HUES6 (cell line): ENCODE measurements around the gene CAPRIN2.

Experiments
- H3K27ac ChIP-seq: 2 replicates; pipeline ENCODE4 v1.7.0; 2013; ENCODE audit warnings: low read depth, mild to moderate bottlenecking, low read length, inconsistent platforms
- H3K27me3 ChIP-seq: 2 replicates; pipeline ENCODE4 v1.6.1; 2013; ENCODE audit warnings: low read length; ENCODE audit not compliant: control insufficient read depth, insufficient read depth
- H3K36me3 ChIP-seq: 2 replicates; pipeline ENCODE4 v1.6.1; 2013; ENCODE audit warnings: low read length; ENCODE audit not compliant: control insufficient read depth, insufficient read depth
- H3K4me1 ChIP-seq: 2 replicates; pipeline ENCODE4 v1.6.1; 2013; ENCODE audit warnings: low read length; ENCODE audit not compliant: control insufficient read depth, insufficient read depth
- H3K4me3 ChIP-seq: 2 replicates; pipeline ENCODE4 v1.5.1; 2013; ENCODE audit warnings: low read depth, low read length
- H3K9ac ChIP-seq: one replicate; pipeline ENCODE4 v1.6.1; 2013; ENCODE audit warnings: mild to moderate bottlenecking, low read length
- H3K9me3 ChIP-seq: 2 replicates; pipeline ENCODE4 v1.6.1; 2013; ENCODE audit warnings: low read depth, low read length; ENCODE audit not compliant: control insufficient read depth, insufficient read depth

CAPRIN2 gene

DNA sequence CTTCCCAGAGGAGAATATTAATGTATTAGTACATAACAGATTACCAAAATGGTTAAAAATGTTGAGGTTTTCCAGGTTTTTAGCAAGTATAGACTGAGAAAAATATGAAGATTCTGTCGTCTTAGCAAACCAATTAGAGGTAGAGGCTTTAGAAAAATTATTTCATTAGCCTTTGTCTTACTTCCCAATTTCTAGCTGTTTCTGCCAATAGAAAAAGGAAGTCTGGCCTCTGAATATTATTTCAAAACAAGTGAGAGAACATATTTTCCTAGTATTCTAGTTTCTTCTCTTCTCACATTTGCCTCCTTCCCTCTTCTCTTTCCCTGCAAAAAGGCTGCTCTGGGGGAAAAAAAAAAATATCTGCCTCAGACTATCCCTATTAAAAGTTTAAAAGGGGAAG lies 75.5 kb downstream of the CAPRIN2 start:
- Histone ChIP-seq H3K4me3 (no peak overlapping the region), H3K27me3 (no peaks in the 10 kb centered on the region), H3K36me3 (peaks cover 37% of the 10 kb centered on the region), H3K9me3 (no peaks in the 10 kb centered on the region), H3K9ac (no peak overlapping the region), H3K27ac (no peak overlapping the region), H3K4me1 (no peaks in the 10 kb centered on the region)

DNA sequence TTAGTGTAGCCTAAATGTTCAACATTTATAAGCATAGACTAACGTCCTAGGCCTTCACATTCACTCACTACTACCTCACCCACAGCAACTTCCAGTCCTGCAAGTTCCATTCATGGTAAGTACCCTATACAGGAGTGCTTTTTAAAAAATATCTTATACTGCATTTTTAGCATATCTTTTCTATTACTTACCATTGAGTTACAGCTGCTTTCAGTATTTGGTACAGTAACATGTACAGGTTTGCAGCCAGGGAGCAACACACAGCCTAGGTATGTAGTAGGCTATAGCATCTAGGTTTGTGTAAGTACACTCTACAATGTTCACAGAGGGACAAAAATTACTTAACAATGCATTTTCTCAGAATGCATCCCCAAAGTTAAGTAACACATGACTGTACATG lies 76.5 kb downstream of the CAPRIN2 start:
- Histone ChIP-seq H3K4me1 (no peaks in the 10 kb centered on the region), H3K36me3 (peaks cover 39% of the 10 kb centered on the region), H3K27ac (no peak overlapping the region), H3K27me3 (no peaks in the 10 kb centered on the region), H3K4me3 (no peak overlapping the region), H3K9me3 (no peaks in the 10 kb centered on the region), H3K9ac (no peak overlapping the region)

DNA sequence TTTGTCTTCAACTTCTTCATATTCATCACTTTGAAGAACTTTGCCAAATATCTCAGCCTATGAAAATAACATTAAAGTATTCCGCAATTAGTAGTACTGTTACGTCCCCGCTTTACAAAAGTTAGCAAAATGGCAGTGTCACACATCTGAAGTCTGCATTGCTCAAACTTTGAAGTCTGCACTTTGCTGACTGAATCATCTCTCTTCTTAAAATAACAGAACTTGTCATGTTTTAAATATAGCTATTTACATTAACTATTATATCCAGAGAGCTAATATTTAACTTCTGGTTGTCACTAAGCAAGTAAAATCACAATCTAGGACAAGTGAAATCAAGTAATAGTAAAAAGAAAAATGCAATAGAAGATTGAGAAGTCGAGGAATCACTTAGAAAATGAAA lies 93.5 kb downstream of the CAPRIN2 start:
- Histone ChIP-seq H3K9me3 (no peaks in the 10 kb centered on the region), H3K4me1 (no peaks in the 10 kb centered on the region), H3K4me3 (no peak overlapping the region), H3K36me3 (peaks cover 30% of the 10 kb centered on the region), H3K27ac (no peak overlapping the region), H3K27me3 (no peaks in the 10 kb centered on the region), H3K9ac (no peak overlapping the region)
